Bone marrow (tissue), 2 donors: Measurements from ENCODE around the gene AUTS2.

Experiments
- DNase-seq, 2 donors: peaks; one replicate each; lab custom pipeline; 2025; lab: John Stamatoyannopoulos, UW

Gene AUTS2

GRCh38 chr7:70463352-70463938, 865.2 kb downstream of the AUTS2 start:
- no peak for DNase-seq

GRCh38 chr7:70466725-70467364, 868.6 kb downstream of the AUTS2 start:
- DNase-seq = no peak

GRCh38 chr7:70470746-70471145, 872.5 kb downstream of the AUTS2 start:
- DNase-seq = no peak

- no peak for DNase-seq
These were observed 874.4 kb downstream of the AUTS2 start for GRCh38 chr7:70472601-70473237.

- DNase-seq = no peak
These were observed 876.5 kb downstream of the AUTS2 start for GRCh38 chr7:70474639-70475234.

- DNase-seq = no peak
These were observed 879.0 kb downstream of the AUTS2 start for GRCh38 chr7:70477036-70478010.

GRCh38 chr7:70479153-70480021, 881.1 kb downstream of the AUTS2 start:
- DNase-seq = no peak

GRCh38 chr7:70480927-70481569, 882.8 kb downstream of the AUTS2 start:
- no peak for DNase-seq

- no peak for DNase-seq
These were observed 883.4 kb downstream of the AUTS2 start for GRCh38 chr7:70481570-70482123.

GRCh38 chr7:70484255-70484654, 886.0 kb downstream of the AUTS2 start:
- DNase-seq = no peak

- DNase-seq = no peak
These were observed 888.7 kb downstream of the AUTS2 start for GRCh38 chr7:70486977-70487376.

- DNase-seq = no peak
These were observed 889.2 kb downstream of the AUTS2 start for GRCh38 chr7:70487428-70487827.

- DNase-seq = no peak
These were observed 889.6 kb downstream of the AUTS2 start for GRCh38 chr7:70487886-70488285.

- no peak for DNase-seq
These were observed 891.5 kb downstream of the AUTS2 start for GRCh38 chr7:70489813-70490212.

GRCh38 chr7:70492625-70493024, 894.4 kb downstream of the AUTS2 start:
- DNase-seq = no peak

- no peak for DNase-seq
These were observed 896.2 kb downstream of the AUTS2 start for GRCh38 chr7:70494225-70495032.

- DNase-seq = no peak
These were observed 896.7 kb downstream of the AUTS2 start for GRCh38 chr7:70495033-70495376.

- no peak for DNase-seq
These were observed 899.5 kb downstream of the AUTS2 start for GRCh38 chr7:70497793-70498192.

GRCh38 chr7:70498232-70498992, 900.1 kb downstream of the AUTS2 start:
- no peak for DNase-seq
